ENCODE measurements around the gene LRP1-AS.

DNA sequence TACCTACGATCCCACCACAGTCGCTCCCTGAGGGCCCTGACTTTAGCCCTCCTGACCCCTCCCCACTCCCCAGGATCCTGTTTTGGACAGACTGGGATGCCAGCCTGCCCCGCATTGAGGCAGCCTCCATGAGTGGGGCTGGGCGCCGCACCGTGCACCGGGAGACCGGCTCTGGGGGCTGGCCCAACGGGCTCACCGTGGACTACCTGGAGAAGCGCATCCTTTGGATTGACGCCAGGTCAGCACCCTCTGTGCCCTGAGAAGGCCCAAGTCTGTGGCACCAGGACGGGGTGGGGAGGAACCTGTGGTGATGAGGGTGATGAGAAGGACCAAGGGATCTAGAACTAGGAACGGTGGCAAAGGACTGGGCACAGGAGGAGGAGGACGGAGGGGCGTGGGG lies 29.9 kb upstream of the LRP1-AS start:
- TF ChIP-seq CTCF (IDR thresholded peaks at IDR 0.05; ENCODE audit: poor library complexity) (no peak), EZH2 (IDR thresholded peaks at IDR 0.05; ENCODE audit: borderline replicate concordance) (no peak), EZH2phosphoT487 (IDR thresholded peaks at IDR 0.05; ENCODE audit: low read depth, severe bottlenecking, unreplicated experiment) (no peak)

All from hepatocyte (in vitro differentiated cells).